Keratinocyte (primary cell): ENCODE results near the gene SLC22A31. TPM values are rescaled to one million over a fixed set of nuclear protein-coding genes. Genes with fewer than 3 reads are reported as not detected.

Experiments
- DNase-seq: peaks from one replicate; pipeline ENCODE4 v3.0.0-alpha.2; 2011; ENCODE audit warnings: low read depth, missing footprints, low spot score
- FAIRE-seq: peaks from 2 replicates; lab custom pipeline; 2011; peaks lifted over from hg19 to GRCh38; lab: Jason Lieb, UNC
- H2AFZ ChIP-seq: 2 replicates; pipeline ENCODE4 v1.6.0; 2012; ENCODE audit warnings: low read length, control low read depth, inconsistent platforms; ENCODE audit not compliant: control insufficient read depth
- H3K27ac ChIP-seq: 2 replicates; pipeline ENCODE4 v1.5.1; 2011; ENCODE audit warnings: low read length; ENCODE audit not compliant: control insufficient read depth, insufficient read depth
- H3K27me3 ChIP-seq: 3 replicates; pipeline ENCODE4 v1.6.0; 2011; ENCODE audit warnings: low read length; ENCODE audit not compliant: control insufficient read depth, insufficient read depth; ENCODE audit errors: extremely low read depth
- H3K36me3 ChIP-seq, 2 experiments: 2 replicates in 1 of 2; 3 replicates in 1 of 2; pipeline ENCODE4 v1.5.1; 2011; ENCODE audit warnings: low read length in 2 of 2, mild to moderate bottlenecking in 1 of 2; ENCODE audit not compliant: control insufficient read depth in 2 of 2, insufficient read depth in 2 of 2; ENCODE audit errors: extremely low read depth in 1 of 2
- H3K4me1 ChIP-seq: 3 replicates; pipeline ENCODE4 v1.5.1; 2011; ENCODE audit warnings: low read length; ENCODE audit not compliant: control insufficient read depth, insufficient read depth; ENCODE audit errors: extremely low read depth
- H3K4me2 ChIP-seq: 3 replicates; pipeline ENCODE4 v1.6.0; 2011; ENCODE audit warnings: low read depth, low read length; ENCODE audit not compliant: control insufficient read depth, insufficient read depth; ENCODE audit errors: extremely low read depth
- H3K4me3 ChIP-seq, 3 experiments: fragments of 200-600 bp in 1 of 3; sonication (generic) in 1 of 3; 2 replicates in 2 of 3; 3 replicates in 1 of 3; pipeline ENCODE4 v1.5.1; 2011 to 2016; ENCODE audit warnings: low read length in 3 of 3, mild to moderate bottlenecking in 3 of 3, control low read depth in 2 of 3, inconsistent platforms in 1 of 3, low read depth in 1 of 3, mixed read lengths in 1 of 3, mixed run types in 1 of 3, moderate library complexity in 1 of 3; ENCODE audit not compliant: control insufficient read depth in 2 of 3, insufficient read depth in 2 of 3; ENCODE audit errors: extremely low read depth in 1 of 3
- H3K79me2 ChIP-seq: 2 replicates; pipeline ENCODE4 v1.6.0; 2012; ENCODE audit warnings: low read length; ENCODE audit not compliant: control insufficient read depth, insufficient read depth
- H3K9ac ChIP-seq: 3 replicates; pipeline ENCODE4 v1.6.0; 2011; ENCODE audit warnings: low read length; ENCODE audit not compliant: control insufficient read depth, insufficient read depth; ENCODE audit errors: extremely low read depth
- H3K9me1 ChIP-seq: 3 replicates; pipeline ENCODE4 v1.6.0; 2011; ENCODE audit warnings: low read length; ENCODE audit not compliant: control insufficient read depth, insufficient read depth; ENCODE audit errors: extremely low read depth
- H3K9me3 ChIP-seq: 2 replicates; pipeline ENCODE4 v1.5.1; 2012; ENCODE audit warnings: low read depth, low read length; ENCODE audit not compliant: control insufficient read depth
- H4K20me1 ChIP-seq: 3 replicates; pipeline ENCODE4 v1.6.0; 2011; ENCODE audit warnings: low read length; ENCODE audit not compliant: control insufficient read depth, insufficient read depth; ENCODE audit errors: extremely low read depth
- CTCF ChIP-seq, 3 experiments: IDR thresholded peaks in 1 of 3; conservative IDR thresholded peaks in 1 of 3; optimal IDR thresholded peaks in 1 of 3; 2 replicates in 2 of 3; 3 replicates in 1 of 3; pipeline versions ENCODE3 to v1.5.1; 2011; ENCODE audit warnings: low read length in 3 of 3, mild to moderate bottlenecking in 3 of 3, moderate library complexity in 2 of 3, control low read depth in 1 of 3, inconsistent platforms in 1 of 3; ENCODE audit not compliant: insufficient read depth in 2 of 3; ENCODE audit errors: extremely low read depth in 1 of 3
- EZH2 ChIP-seq: IDR thresholded peaks from one replicate; pipeline ENCODE4 v1.6.1; 2012; ENCODE audit warnings: inconsistent platforms, mild to moderate bottlenecking, low read length, moderate library complexity
- dilution Hi-C: fragments of 300-500 bp; cut with MboI; formaldehyde crosslinking; loops from one replicate; pipeline ENCODE4 v1.7.0; 2020; ENCODE audit warnings: low sequenced_read_pairs; ENCODE audit not compliant: extremely low pct_ligation_motif_present
- polyA plus RNA-seq, 5 experiments: library from polyadenylated mRNA; depleted of rRNA in 3 of 5; stranded (reverse) in 3 of 5; stranded (forward) in 1 of 5; unstranded in 1 of 5; fragments of >200 nt; gene quantifications; 1 replicate in 1 of 5; 2 replicates in 3 of 5; 3 replicates in 1 of 5; pipeline versions ENCODE4 v1.2.1 to v1.2.3, GENCODE V29; 2011 to 2012; ENCODE audit warnings: missing spikeins in 2 of 5, low read depth in 1 of 5, low replicate concordance in 1 of 5

Gene SLC22A31
- polyA plus RNA-seq, 1 donor (not counting 4 experiments of a cell fraction or from before 2014, with no cell fraction given), result not detected

GRCh38 chr16:89170346-89171215 lies 29.8 kb downstream of the SLC22A31 start:
- no peak overlapping the region for H3K9ac ChIP-seq
- dilution Hi-C loops, result no loop called here
- H3K36me3 ChIP-seq, result no peaks in the 10 kb centered on the region
- H3K79me2 ChIP-seq, result no peaks in the 10 kb centered on the region
- H3K4me3 ChIP-seq, result no peak overlapping the region
- H3K4me2 ChIP-seq, result peak overlapping the region; percentile 44
- H4K20me1 ChIP-seq, result peaks cover 2% of the 10 kb centered on the region
- FAIRE-seq (no peak), DNase-seq (no peak)
- no peak overlapping the region for H2AFZ ChIP-seq
- no peak for TF ChIP-seq EZH2
- TF ChIP-seq CTCF (optimal IDR thresholded peaks at IDR 0.05 in 1 of 3, IDR thresholded peaks at IDR 0.05 in 1 of 3, conservative IDR thresholded peaks at IDR 0.05 in 1 of 3; ENCODE audit: extremely low read depth in 1 of 3, insufficient read depth in 2 of 3, low read length in 3 of 3), result peak in 2 of 3 experiments; percentile 1 to 31
- no peak overlapping the region for H3K27ac ChIP-seq
- no peaks in the 10 kb centered on the region for H3K9me3 ChIP-seq
- H3K4me1 ChIP-seq, result peaks cover 7% of the 10 kb centered on the region
- no peaks in the 10 kb centered on the region for H3K9me1 ChIP-seq
- peaks cover 71% of the 10 kb centered on the region for H3K27me3 ChIP-seq

GRCh38 chr16:89169778-89170177 lies 30.6 kb downstream of the SLC22A31 start:
- dilution Hi-C loops, result no loop called here
- Histone ChIP-seq H3K4me3 (no peak overlapping the region), H3K9me1 (no peaks in the 10 kb centered on the region), H3K4me1 (peaks cover 7% of the 10 kb centered on the region), H3K79me2 (no peaks in the 10 kb centered on the region), H3K9me3 (no peaks in the 10 kb centered on the region), H3K27ac (no peak overlapping the region), H3K27me3 (peaks cover 67% of the 10 kb centered on the region), H4K20me1 (peaks cover 2% of the 10 kb centered on the region), H2AFZ (no peak overlapping the region), H3K9ac (no peak overlapping the region), H3K36me3 (no peaks in the 10 kb centered on the region), H3K4me2 (no peak overlapping the region)
- no peak for DNase-seq
- TF ChIP-seq CTCF (optimal IDR thresholded peaks at IDR 0.05 in 1 of 3, IDR thresholded peaks at IDR 0.05 in 1 of 3, conservative IDR thresholded peaks at IDR 0.05 in 1 of 3; ENCODE audit: extremely low read depth in 1 of 3, insufficient read depth in 2 of 3, low read length in 3 of 3) (no peak), EZH2 (no peak)
- FAIRE-seq, result no peak
